ENCODE measurements around the gene PRPSAP1.
"Not testable (repeated sequence)": the region's sequence is repeated elsewhere in the genome, so short reads cannot be mapped to it uniquely, and the experiment has no call there.

The PRPSAP1 gene

GRCh38 chr17:76317535-76317934 lies 36.2 kb downstream of the PRPSAP1 start:
- no peak for DNase-seq

GRCh38 chr17:76314392-76315227 lies 39.1 kb downstream of the PRPSAP1 start:
- DNase-seq, result no peak

GRCh38 chr17:76312735-76313134 lies 41.0 kb downstream of the PRPSAP1 start:
- DNase-seq, result no peak

DNA sequence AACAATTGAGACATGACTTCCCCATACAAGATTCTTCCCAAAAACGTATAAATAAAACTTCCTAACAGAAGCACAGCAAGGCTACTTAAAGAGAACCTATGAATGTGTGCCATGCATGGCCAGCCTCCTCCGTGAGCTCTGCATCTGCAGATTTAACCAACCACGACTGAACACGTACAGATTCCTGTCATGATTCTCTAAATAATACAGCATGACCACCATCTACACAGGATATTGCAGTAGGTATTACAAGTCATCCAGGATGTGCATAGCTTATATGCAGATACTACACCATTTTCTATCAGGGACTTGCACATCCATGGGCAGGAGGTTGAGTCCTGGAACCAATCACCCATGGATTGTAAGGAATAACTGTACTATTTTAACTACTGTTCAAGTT lies 44.3 kb downstream of the PRPSAP1 start:
- DNase-seq, result no peak

GRCh38 chr17:76307966-76308338 lies 45.8 kb downstream of the PRPSAP1 start, which contains the start of gene QRICH2:
Gene QRICH2, minus strand, starts transcription at chr17:76308276. Its CDS starts 278 bp downstream, at chr17:76307998.
- no peak for DNase-seq

GRCh38 chr17:76307299-76307965 lies 46.3 kb downstream of the PRPSAP1 start:
- no peak for DNase-seq

GRCh38 chr17:76305135-76305454 lies 48.6 kb downstream of the PRPSAP1 start:
- not testable (repeated sequence) for DNase-seq

DNA sequence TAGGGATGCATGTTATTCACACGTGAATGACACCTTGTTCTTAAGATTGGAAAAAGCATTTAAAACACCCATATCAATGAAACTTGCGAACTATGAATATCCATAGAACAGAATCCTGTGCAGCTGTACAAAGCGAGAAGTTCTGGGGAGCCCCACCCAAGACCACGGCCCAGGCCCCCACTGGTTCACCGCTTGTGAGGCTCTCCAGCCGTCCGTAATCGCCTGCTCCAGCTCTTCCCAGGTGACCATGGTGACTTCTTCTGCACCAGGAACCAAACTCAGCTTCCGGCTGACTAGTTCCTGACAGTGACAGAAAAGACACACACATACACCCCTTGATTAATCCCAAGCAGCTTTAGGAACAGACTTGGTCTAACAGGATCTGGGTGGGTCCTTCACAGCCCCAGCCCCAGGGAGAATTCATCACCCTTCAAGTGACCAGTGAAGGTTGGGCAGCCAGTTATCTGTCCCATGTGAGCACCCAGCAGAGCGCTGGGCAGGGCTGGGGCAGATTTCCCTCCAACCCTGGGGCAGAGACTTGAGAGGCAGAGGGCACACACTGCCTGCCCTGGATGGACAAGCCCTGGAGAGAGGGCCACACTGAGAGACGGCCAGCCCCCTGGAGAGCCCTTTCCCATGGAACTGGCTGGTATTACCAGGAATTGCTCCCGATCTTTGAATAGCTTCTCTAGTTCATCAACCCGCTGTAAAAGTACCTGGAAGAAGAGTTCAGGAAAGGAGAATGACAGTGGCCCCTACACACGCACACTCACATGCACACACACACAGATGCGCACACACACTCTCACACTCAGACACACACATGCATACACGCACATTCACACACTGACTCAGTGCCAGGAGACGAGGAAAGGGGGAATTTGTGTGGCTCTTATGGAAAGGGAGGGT lies 49.2 kb downstream of the PRPSAP1 start:
- DNase-seq, result no peak

- no peak for DNase-seq
Measured at GRCh38 chr17:76297436-76297835, 56.3 kb downstream of the PRPSAP1 start.

DNA sequence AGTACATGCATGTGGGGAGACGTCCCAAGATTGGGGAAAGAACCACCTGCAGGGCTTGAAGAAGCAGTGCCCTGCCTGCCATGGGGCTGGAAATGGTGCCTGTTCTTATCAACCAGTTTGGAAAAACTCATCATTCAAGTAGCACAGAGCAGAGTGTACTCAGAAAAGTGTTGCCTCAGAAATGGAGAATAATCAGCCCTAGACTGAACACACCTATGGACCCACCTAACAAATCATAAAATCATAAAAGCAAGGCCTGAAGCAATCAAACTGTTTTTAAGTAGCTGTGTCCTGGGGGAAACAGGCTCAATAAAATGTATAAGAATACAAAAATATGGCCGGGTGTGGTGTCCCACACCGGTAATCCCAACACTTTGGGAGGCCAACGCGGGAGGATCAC lies 56.8 kb downstream of the PRPSAP1 start:
- no peak for DNase-seq

DNA sequence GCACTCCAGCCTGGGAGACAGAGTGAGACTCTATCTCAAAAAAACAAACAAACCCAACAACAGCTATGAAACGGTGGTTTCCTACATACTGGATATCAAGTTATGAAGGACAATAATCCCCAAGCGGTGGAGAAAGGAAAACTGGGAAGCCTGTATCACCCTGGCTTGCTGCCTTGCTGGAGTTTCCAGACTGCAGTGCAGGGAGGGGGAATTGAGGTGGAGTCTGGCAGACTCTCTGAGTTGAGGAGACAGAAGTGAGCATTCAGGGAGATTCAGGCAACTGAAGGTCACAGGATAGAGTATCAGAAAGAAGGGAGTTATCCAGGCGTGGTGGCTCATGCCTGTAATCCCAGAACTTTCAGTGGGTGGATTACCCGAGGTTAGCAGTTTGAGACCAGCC lies 57.5 kb downstream of the PRPSAP1 start:
- DNase-seq, result no peak

DNA sequence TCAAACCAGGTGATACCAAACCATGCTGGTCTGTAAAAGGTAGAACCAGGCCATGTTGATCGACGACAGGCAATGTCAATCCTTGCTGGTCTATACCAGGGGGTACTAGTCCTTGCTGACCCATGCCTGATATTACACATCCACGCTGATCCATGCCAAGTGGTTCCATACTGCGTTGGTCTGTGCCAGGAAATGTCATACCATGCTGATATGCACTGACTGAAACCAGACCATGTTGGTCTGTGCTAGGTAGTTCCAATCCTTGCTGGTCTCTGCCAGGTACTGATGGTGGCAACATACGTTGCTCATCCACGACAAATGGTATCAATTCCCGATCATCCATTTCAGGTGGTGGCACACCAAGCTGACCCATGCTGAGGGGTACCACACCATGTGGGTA lies 60.6 kb downstream of the PRPSAP1 start:
- no peak for DNase-seq

- DNase-seq, result no peak
Measured at GRCh38 chr17:76292567-76292966, 61.1 kb downstream of the PRPSAP1 start.

DNA sequence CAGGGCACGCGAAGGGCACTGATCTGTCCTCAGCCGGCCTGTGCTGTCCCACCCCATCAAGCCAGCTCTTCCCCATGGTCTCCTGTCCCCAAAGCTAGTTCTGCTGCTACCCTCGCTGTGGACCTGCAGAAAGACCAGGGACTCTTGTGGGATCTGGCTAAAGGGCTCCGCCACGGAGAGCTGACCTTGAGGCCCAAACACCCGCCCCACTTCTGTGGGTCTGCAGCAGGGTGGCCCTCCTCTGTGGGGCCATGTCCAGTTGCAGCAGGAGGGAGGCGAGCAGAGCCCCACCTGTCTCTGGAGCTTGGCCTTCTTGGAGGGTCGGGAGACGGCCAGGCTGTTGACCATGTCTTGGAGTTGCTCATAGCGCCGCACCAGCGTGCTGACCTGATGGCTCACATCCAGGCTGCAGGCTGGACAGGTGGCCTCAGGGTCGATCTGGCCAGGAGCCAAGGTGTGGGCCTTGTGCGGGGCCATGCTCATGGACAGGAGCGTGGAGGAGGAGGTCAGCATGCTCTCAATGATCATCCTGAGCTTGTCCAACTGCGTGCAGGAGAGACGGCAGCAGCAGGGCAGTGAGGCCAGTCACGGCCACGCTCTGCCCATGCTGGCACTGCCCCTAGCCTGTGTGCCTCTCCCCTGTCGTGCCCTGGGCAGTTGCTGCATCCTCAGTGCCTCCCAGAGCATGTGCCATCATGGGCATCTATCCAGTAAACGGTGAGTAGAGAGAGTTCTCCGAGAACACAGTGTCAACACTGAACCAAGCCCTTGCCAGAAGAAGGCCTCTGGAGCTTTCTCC lies 71.9 kb downstream of the PRPSAP1 start:
- DNase-seq, result no peak

- no peak for DNase-seq
Measured at GRCh38 chr17:76280650-76281049, 73.1 kb downstream of the PRPSAP1 start.

DNA sequence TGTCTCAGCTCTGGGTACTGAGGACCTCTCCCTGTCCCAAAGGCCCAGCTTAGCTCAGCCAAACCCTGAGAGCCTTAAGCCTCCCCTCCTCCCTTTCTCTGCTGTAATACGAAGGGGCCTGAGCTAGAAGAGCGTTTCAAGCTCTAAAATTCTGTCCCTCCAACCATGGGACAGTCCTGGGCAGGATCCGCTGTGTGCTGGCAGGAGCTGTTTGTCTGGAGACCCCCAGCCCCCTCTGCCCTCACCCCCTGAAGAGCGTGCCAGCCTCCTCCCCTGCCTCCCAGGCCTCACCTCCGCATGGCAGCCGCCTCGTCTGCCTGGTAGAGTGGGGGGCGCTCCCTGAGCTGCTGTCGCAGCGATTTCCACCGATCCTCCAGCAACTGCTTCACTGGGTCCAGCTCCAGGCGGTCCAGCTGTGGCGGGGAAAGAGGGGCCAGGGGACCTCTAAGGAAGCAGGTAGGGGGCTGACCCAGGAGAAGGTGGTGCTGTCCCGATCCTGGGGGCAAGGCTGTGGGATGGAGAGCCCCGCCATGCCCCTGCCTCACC lies 73.9 kb downstream of the PRPSAP1 start:
- DNase-seq, result no peak

DNA sequence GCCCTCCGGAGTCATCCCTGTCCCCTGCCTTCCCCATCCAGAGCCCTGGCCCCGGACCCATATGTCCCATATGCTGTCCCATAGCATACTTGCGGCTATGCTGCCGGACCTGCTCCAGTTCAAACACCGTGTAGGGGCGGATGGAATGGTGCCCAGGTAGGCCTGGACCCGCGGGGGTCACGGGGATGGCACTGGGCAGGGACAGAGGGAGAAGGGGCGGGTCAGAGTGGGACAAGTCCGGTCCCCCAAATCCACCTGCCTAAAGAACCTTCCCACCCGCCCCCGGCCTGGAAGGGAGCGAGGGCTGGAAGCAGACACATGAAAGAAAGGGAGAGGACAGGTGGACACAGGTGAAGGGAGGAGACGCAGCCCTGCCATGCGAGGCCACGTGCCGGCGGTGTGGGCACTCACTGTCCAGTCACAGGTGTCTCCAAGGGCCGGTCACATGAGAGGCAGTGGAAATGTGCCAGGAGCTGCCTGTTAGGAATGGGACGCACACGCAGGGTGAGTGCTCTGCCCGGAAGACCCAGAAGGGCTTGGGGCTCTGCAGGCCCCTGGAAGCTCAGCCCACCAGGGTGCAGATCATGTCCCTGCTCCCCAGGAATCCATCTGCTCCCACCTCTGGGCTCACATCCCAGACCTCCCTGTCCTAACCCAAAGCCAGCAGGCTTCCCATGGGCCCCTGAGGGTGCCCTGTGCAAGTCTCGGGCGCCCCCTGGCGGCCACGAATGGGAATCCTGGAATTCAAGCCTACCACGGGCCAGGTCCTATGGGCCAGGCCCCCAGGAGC lies 74.6 kb downstream of the PRPSAP1 start:
- peak; percentile 57 to 96 for DNase-seq

DNA sequence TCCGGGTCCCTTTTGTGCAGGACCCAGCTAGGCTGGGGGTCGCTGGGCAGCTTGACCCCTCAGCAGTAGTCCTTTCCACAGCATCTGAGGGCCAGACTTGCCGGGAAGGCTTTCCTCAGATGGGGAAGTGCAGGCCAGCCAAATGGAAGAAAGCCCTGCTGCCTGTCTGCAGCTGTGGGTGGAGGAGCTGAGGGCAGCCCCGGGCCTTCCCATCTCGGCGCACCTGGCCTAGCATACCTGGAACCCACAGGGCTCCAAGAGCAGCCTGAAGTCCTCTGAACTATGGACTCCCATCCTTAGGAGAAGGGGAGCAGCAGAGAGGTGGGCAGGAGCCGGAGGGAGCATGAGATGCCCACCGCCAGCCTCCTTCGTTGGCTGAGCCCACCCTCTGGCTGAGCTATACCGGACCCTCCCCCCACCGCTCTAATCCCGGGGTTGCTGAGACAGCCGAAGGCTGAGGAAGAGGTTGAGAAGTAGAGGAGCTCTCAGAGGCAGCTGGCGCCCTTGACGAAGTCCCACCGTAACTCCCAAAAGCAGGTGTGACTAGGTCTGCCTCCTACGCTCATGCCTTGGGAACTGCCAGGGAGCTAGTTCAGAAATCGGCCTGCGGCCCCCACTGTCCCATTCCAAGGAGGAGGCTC lies 75.3 kb downstream of the PRPSAP1 start:
- DNase-seq, result no peak

DNA sequence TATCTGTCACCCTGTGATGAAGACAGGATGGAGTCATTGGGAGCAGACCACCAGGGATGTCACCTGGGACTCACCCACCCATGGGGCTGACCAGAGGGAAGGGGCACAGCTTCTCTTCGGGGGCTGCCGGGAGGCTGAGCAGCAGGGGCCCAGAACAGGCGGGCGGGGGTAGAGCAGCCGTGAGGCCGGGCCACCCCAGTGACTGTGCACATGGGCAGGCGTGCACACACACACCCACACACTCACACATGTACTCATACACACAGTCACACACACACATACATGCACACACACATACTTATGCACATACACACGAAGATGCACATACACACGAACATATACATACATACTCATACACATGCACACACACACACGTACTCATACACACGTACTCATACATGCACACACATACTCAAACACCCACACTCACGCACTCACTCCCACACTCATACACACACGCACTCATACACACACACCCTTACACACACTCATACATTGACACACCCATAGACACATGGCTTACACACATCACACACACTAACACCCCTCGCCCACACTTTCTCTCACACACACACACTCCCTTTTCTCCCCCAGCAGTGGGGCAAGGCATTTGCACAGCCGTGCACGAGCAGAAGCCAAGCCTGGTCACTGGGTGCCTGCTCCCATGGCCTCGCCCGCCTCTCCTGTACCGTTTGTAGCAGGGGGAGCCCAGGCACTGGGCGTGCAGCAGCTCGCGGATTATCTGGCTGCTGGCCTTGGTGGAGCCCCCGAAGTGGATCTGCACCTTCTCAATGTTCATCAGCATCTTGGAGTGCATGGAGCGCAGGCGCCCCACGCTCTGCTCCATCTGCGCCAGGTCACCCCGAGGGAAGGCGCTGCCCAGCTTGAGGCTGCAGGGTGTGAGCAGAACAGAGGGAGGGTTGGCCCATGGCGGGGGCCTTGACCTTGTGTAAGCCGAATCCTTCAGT lies 76.1 kb downstream of the PRPSAP1 start:
- DNase-seq, result no peak

All from inflammatory macrophage treated with lipopolysaccharide for 1 hour (primary cell).